Erythroblast (primary cell): ENCODE data around the gene KDM7A.

ENCODE experiments used
- GATA1 ChIP-seq: IDR thresholded peaks from 2 replicates; pipeline ENCODE4 v1.6.1; 2011; ENCODE audit warnings: low read depth, mild to moderate bottlenecking, control low read depth, low read length, moderate library complexity
- POLR2A ChIP-seq: IDR thresholded peaks from 2 replicates; pipeline ENCODE4 v1.6.1; 2011; ENCODE audit warnings: mild to moderate bottlenecking, low read length

GRCh38 chr7:140195859-140196258 is 19.1 kb upstream of the KDM7A start:
- TF ChIP-seq POLR2A = no peak
- TF ChIP-seq GATA1 = no peak
